ENCODE results near the gene KCTD15.

KCTD15 gene

GRCh38 chr19:33796164-33796875 is at the start of gene KCTD15:
KCTD15 (plus strand) TSS chr19:33796870; CDS start chr19:33800455, 3,585 bp downstream.
- no peak for DNase-seq (ENCODE audit: low read depth in 2 of 2)

- DNase-seq (ENCODE audit: low read depth in 2 of 2): no peak
These were observed 49.4 kb upstream of the KCTD15 start for GRCh38 chr19:33747273-33747672.

GRCh38 chr19:33748231-33748630 is 48.4 kb upstream of the KCTD15 start:
- DNase-seq (ENCODE audit: low read depth in 2 of 2): no peak

- DNase-seq (ENCODE audit: low read depth in 2 of 2): no peak
These were observed 47.7 kb upstream of the KCTD15 start for GRCh38 chr19:33749016-33749415.

GRCh38 chr19:33749619-33750175 is 47.0 kb upstream of the KCTD15 start:
- no peak for DNase-seq (ENCODE audit: low read depth in 2 of 2)

- DNase-seq (ENCODE audit: low read depth in 2 of 2): no peak
These were observed 45.9 kb upstream of the KCTD15 start for GRCh38 chr19:33750587-33751435.

GRCh38 chr19:33751436-33751770 is 45.3 kb upstream of the KCTD15 start:
- DNase-seq (ENCODE audit: low read depth in 2 of 2): no peak

GRCh38 chr19:33752018-33752800 is 44.5 kb upstream of the KCTD15 start:
- no peak for DNase-seq (ENCODE audit: low read depth in 2 of 2)

- no peak for DNase-seq (ENCODE audit: low read depth in 2 of 2)
These were observed 43.7 kb upstream of the KCTD15 start for GRCh38 chr19:33752945-33753344.

- no peak for DNase-seq (ENCODE audit: low read depth in 2 of 2)
These were observed 42.3 kb upstream of the KCTD15 start for GRCh38 chr19:33754361-33754760.

GRCh38 chr19:33755099-33756035 is 41.3 kb upstream of the KCTD15 start:
- no peak for DNase-seq (ENCODE audit: low read depth in 2 of 2)

GRCh38 chr19:33756177-33756576 is 40.5 kb upstream of the KCTD15 start:
- no peak for DNase-seq (ENCODE audit: low read depth in 2 of 2)

- no peak for DNase-seq (ENCODE audit: low read depth in 2 of 2)
These were observed 38.1 kb upstream of the KCTD15 start for GRCh38 chr19:33758541-33759013.

- no peak for DNase-seq (ENCODE audit: low read depth in 2 of 2)
These were observed 37.3 kb upstream of the KCTD15 start for GRCh38 chr19:33759356-33759755.

- DNase-seq (ENCODE audit: low read depth in 2 of 2): no peak
These were observed 32.9 kb upstream of the KCTD15 start for GRCh38 chr19:33763633-33764371.

- DNase-seq (ENCODE audit: low read depth in 2 of 2): no peak
These were observed 30.0 kb upstream of the KCTD15 start for GRCh38 chr19:33766623-33767022.

- no peak for DNase-seq (ENCODE audit: low read depth in 2 of 2)
These were observed 28.7 kb upstream of the KCTD15 start for GRCh38 chr19:33767898-33768413.

- no peak for DNase-seq (ENCODE audit: low read depth in 2 of 2)
These were observed 27.5 kb upstream of the KCTD15 start for GRCh38 chr19:33769208-33769607.

- no peak for DNase-seq (ENCODE audit: low read depth in 2 of 2)
These were observed 26.6 kb upstream of the KCTD15 start for GRCh38 chr19:33770107-33770506.

Measured in activated CD4-positive, alpha-beta T cell treated with anti-CD3 and anti-CD28 coated beads for 24 hours (primary cell).